GM18868 (cell line): ENCODE measurements around the gene RRP7A.
"Not testable (repeated sequence)": the region's sequence is repeated elsewhere in the genome, so short reads cannot be mapped to it uniquely, and the experiment has no call there.

ENCODE experiments used
- ATAC-seq: cut with Tn5 transposase; IDR thresholded peaks from one replicate; pipeline ENCODE4 v1.9.1; 2021; ENCODE audit warnings: mild to moderate bottlenecking, moderate library complexity; ENCODE audit not compliant: unreplicated experiment

RRP7A gene

GRCh38 chr22:42500161-42500835, 19.3 kb downstream of the RRP7A start:
- peak; percentile 65 for ATAC-seq

- ATAC-seq: not testable (repeated sequence)
Observed at GRCh38 chr22:42499773-42500160, 19.8 kb downstream of the RRP7A start.

- not testable (repeated sequence) for ATAC-seq
Observed at GRCh38 chr22:42495533-42496141, 24.0 kb downstream of the RRP7A start.

GRCh38 chr22:42493393-42493792, 26.2 kb downstream of the RRP7A start:
- ATAC-seq: no peak

- ATAC-seq: no peak
Observed at GRCh38 chr22:42492323-42492690, 27.3 kb downstream of the RRP7A start.

GRCh38 chr22:42490243-42490832, 29.3 kb downstream of the RRP7A start:
- no peak for ATAC-seq

- ATAC-seq: no peak
Observed at GRCh38 chr22:42489000-42489399, 30.6 kb downstream of the RRP7A start.

- ATAC-seq: no peak
Observed at GRCh38 chr22:42484506-42484905, 35.1 kb downstream of the RRP7A start.

- not testable (repeated sequence) for ATAC-seq
Observed at GRCh38 chr22:42483610-42484223, 35.9 kb downstream of the RRP7A start.

- no peak for ATAC-seq
Observed at GRCh38 chr22:42475122-42475521, 44.5 kb downstream of the RRP7A start.

GRCh38 chr22:42473484-42474193, 46.0 kb downstream of the RRP7A start:
- no peak for ATAC-seq

GRCh38 chr22:42472671-42473070, 46.9 kb downstream of the RRP7A start:
- no peak for ATAC-seq

- ATAC-seq: no peak
Observed at GRCh38 chr22:42471441-42471840, 48.2 kb downstream of the RRP7A start.

GRCh38 chr22:42470366-42471082, 49.1 kb downstream of the RRP7A start:
- ATAC-seq: no peak

- ATAC-seq: no peak
Observed at GRCh38 chr22:42468841-42469240, 50.8 kb downstream of the RRP7A start.

- no peak for ATAC-seq
Observed at GRCh38 chr22:42462016-42462415, 57.6 kb downstream of the RRP7A start.

- no peak for ATAC-seq
Observed at GRCh38 chr22:42461511-42461910, 58.1 kb downstream of the RRP7A start.
